ENCODE results near the gene PZP.
"Not testable (repeated sequence)": the region's sequence is repeated elsewhere in the genome, so short reads cannot be mapped to it uniquely, and the experiment has no call there.

PZP gene

GRCh38 chr12:9148926-9149325 is 59.3 kb downstream of the PZP start:
- no peak for DNase-seq
- TF ChIP-seq GATA1 (IDR thresholded peaks at IDR 0.05; ENCODE audit: low read depth, low read length) = no peak
- TF ChIP-seq POLR2A (IDR thresholded peaks at IDR 0.05; ENCODE audit: low read length) = no peak

DNA sequence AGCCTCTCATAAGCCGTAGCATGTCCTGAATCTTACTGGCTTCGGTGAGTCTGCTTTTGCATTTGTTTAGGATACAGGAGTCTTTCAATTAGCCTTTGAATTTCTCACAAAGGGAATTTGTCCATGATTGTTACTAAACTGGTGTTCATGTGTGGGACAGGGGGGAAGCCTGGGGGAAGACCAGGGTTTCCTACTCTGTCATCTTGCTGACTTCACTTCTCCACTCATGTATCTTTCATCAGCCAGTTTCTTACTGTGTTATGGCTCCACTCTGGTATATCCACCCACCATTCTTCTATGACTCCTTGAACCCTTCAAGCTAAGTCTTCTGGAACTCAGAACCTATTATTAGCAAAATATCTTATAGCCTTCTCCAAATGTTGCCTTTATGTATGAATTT is 60.7 kb downstream of the PZP start:
- no peak for DNase-seq
- TF ChIP-seq POLR2A (IDR thresholded peaks at IDR 0.05; ENCODE audit: low read length) = no peak
- TF ChIP-seq GATA1 (IDR thresholded peaks at IDR 0.05; ENCODE audit: low read depth, low read length) = no peak

DNA sequence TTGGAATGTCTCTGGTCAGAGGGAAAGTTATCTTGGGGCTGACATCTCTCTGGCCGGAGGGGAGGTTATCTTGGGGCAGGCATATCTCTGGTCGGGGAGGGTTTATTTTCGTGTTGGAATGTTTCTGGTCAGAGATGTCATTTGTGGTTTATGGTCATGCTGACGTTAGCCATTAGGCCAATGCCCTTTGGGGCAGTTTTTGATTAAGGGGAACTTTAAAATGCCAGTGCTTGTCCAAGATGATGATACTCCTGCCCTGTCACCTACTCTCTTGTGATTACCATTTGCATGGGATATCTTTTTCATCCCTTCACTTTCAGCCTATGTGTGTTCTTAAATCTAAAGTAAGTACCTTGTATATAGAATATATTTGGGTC is 63.5 kb downstream of the PZP start:
- TF ChIP-seq GATA1 (IDR thresholded peaks at IDR 0.05; ENCODE audit: low read depth, low read length) (no peak), POLR2A (IDR thresholded peaks at IDR 0.05; ENCODE audit: low read length) (no peak)
- no peak for DNase-seq

GRCh38 chr12:9143929-9144729 is 64.1 kb downstream of the PZP start:
- no peak for TF ChIP-seq GATA1 (IDR thresholded peaks at IDR 0.05; ENCODE audit: low read depth, low read length)
- TF ChIP-seq POLR2A (IDR thresholded peaks at IDR 0.05; ENCODE audit: low read length) = no peak
- DNase-seq = no peak

DNA sequence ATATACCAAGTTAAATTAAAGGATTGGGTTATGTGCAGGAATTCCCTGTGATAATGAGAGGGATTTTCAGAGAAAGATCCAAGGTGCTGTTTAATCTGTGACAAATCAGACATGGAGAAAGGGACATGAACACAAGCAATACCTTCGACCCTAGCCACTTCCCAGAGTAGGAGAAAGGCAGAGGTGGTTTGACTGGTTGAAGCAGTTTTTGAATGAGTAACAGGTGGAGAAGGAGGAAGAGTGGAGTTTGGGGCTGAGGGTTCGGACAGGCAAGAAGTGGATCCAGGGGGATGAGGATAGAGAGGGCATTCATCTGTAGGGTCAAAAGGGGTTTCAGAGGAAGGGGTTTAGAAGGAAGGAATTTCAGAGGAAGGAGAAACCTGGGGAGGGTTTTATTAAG is 65.1 kb downstream of the PZP start:
- no peak for TF ChIP-seq POLR2A (IDR thresholded peaks at IDR 0.05; ENCODE audit: low read length)
- TF ChIP-seq GATA1 (IDR thresholded peaks at IDR 0.05; ENCODE audit: low read depth, low read length) = no peak
- no peak for DNase-seq

DNA sequence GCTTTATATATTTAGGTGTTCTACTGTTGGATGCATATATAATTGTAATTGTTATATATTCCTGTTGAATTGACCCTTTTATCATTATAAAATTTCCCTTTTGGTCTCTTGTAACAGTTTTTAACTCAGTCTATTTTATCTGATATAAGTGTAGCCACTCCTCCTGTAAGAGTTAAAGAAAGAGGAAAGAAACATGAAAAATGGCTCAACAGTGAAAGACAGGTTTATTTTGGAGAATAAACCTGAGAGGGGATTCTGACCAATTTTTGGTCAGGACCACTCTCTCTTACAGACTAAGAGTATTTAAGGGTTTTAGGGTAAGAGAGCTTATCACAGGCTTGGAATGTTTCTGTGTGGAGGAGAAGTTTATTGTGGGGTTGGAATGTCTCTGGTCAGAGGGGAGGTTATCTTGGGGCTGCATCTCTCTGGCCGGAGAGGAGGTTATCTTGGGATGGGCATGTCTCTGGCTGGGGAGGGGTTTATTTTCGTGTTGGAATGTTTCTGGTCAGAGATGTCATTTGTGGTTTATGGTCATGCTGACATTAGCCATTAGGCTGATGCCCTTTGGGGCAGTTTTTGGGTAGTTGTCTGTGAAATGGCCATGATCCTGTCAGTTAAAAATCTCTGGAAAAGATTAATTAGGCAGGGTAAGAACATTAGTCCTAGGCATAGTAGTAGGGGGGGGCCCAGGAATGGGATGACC is 68.5 kb downstream of the PZP start:
- DNase-seq = not testable (repeated sequence)

DNA sequence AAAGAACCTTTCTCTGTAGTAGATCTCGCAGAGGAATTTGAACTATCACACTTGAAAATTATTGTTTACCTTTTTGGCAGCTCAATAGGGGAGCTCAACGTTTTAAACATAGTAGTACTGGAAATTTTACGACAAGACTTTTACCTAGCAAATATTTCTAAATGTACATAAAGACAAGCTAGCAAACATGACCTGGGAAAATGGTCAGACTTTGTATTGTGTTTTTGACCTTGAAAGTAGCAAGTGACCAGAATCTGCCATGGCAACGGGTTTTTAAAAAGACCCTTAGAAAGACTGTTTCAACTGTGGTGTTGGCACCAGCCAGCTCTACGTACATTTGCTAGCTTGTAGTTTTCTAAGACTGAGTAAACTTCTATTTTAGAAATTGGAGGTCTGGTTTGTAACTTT is 72.3 kb downstream of the PZP start:
- no peak for DNase-seq
- no peak for TF ChIP-seq POLR2A (IDR thresholded peaks at IDR 0.05; ENCODE audit: low read length)
- no peak for TF ChIP-seq GATA1 (IDR thresholded peaks at IDR 0.05; ENCODE audit: low read depth, low read length)

- peak; percentile 18 to 34 for DNase-seq
- no peak for TF ChIP-seq GATA1 (IDR thresholded peaks at IDR 0.05; ENCODE audit: low read depth, low read length)
- no peak for TF ChIP-seq POLR2A (IDR thresholded peaks at IDR 0.05; ENCODE audit: low read length)
These were observed 73.1 kb downstream of the PZP start for GRCh38 chr12:9134981-9135628.

- TF ChIP-seq POLR2A (IDR thresholded peaks at IDR 0.05; ENCODE audit: low read length) = no peak
- TF ChIP-seq GATA1 (IDR thresholded peaks at IDR 0.05; ENCODE audit: low read depth, low read length) = no peak
- DNase-seq = no peak
These were observed 74.8 kb downstream of the PZP start for GRCh38 chr12:9133216-9133916.

- no peak for DNase-seq
- TF ChIP-seq GATA1 (IDR thresholded peaks at IDR 0.05; ENCODE audit: low read depth, low read length) (no peak), POLR2A (IDR thresholded peaks at IDR 0.05; ENCODE audit: low read length) (no peak)
These were observed 76.1 kb downstream of the PZP start for GRCh38 chr12:9132008-9132535.

DNA sequence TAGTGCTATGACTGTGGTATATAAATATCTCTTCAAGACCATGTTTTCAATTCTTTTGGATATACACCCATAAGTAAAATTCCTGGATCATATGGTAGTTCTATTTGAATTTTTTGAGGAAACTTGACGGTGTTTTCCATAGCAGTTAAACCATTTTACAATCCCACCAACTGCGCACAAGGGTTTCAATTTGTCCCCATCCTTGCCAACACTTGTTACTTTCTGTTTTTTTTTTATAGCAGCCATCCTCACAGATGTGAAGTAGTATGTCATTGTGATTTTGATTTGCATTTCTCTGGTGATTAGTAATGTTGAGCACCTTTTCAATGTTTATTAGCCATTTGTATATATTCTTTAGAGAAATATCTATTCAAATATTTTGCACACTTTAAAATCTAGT is 78.0 kb downstream of the PZP start:
- TF ChIP-seq GATA1 (IDR thresholded peaks at IDR 0.05; ENCODE audit: low read depth, low read length) (no peak), POLR2A (IDR thresholded peaks at IDR 0.05; ENCODE audit: low read length) (no peak)
- DNase-seq = no peak

GRCh38 chr12:9127936-9128663 is 80.1 kb downstream of the PZP start:
- no peak for DNase-seq
- TF ChIP-seq POLR2A (IDR thresholded peaks at IDR 0.05; ENCODE audit: low read length) = no peak
- TF ChIP-seq GATA1 (IDR thresholded peaks at IDR 0.05; ENCODE audit: low read depth, low read length) = no peak

DNA sequence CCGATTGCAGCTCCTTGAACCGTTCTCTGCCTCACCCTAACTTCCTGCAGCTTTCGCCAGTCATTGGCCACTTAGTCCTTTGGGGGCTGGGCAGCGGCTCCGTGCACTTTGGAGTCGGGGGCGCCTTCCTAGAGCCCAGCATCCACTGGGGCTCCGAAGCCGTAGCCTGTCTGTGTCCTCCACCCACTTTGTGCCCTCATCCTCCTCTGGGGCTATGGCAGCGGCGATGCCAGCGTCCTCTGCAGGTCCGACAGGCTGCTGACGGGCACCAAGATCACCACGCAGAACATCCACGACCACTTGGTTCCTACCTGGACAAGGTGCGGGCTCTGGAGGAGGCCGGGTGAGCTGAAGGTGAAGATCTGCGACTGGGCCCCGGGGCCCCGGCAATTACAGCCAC is 80.7 kb downstream of the PZP start:
- TF ChIP-seq POLR2A (IDR thresholded peaks at IDR 0.05; ENCODE audit: low read length) (no peak), GATA1 (IDR thresholded peaks at IDR 0.05; ENCODE audit: low read depth, low read length) (no peak)
- no peak for DNase-seq
